HG03095 (cell line): ENCODE results near the gene CFAP69.

Experiments used
- ATAC-seq: cut with Tn5 transposase; IDR thresholded peaks from one replicate; pipeline ENCODE4 v1.9.1; 2021; ENCODE audit warnings: moderate library complexity; ENCODE audit not compliant: unreplicated experiment

CFAP69 gene

DNA sequence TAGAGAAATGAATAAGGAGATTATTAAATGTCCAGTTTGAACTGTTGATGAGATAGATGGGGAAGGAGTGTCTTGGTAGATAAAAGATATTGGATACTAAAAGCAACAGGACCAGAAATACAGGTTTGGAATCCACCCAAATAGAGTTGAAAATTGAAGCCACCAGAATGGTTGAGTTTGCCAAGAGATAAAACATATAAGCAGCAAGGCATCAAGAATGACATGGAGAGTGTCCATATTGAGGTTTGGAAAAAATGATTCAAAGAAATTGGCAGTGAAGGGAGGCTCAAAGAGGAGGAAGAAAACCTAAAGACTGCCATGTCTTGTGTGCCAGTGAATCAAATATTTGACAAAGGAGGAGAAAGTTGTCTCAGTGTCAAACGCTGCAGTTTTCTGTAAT, 24.2 kb downstream of the CFAP69 start:
- no peak for ATAC-seq

DNA sequence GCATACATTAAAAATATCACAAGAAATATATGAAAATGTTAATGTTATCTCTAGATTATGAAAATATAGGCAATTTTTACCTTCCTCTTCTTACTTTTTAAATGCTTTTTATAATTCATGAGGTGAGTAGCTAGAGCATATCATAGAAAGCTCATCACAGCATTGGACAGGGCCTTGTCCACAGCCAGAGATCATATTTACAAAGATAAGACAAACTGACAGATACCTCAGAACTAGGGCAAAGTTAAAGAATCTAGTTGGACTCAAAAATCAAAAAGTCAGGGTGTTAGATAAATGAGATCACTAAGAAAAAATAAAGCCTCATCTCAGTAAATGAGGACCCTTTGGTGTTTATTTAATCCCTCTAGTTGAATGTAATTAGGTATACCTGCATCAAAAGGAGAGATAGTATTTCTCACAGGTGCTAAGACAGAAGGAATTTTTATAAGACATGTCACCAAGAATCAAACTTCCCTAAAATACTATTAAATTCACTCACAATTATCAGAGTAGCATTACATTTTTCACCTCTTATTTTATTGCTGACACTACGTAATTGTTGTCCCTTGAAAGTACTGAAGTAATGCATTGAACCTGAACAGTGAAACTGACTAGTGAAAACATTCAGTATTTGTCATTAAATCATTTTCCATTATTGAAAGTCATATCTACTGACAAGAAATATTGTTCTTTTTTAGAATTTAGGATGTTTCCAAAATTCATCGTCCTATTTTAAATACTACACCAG, 25.6 kb downstream of the CFAP69 start:
- ATAC-seq, result no peak

DNA sequence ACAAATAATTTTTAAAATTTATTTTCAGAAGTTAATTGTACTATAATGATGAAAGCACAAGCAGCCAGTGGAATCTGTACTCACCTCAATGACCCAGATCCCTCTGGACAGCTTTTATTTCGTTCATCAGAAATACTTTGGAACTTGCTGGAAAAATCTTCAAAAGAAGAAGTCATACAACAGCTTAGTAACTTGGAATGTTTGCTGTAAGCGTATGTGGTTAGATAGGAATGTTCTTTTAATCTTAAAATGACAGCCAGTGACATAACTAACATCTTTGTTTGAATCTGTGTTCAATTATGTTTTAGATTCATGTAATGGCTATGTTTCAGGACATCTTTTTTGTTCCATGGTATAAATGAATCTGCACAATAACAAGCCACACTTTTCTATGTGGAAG, 26.8 kb downstream of the CFAP69 start:
- ATAC-seq, result no peak

DNA sequence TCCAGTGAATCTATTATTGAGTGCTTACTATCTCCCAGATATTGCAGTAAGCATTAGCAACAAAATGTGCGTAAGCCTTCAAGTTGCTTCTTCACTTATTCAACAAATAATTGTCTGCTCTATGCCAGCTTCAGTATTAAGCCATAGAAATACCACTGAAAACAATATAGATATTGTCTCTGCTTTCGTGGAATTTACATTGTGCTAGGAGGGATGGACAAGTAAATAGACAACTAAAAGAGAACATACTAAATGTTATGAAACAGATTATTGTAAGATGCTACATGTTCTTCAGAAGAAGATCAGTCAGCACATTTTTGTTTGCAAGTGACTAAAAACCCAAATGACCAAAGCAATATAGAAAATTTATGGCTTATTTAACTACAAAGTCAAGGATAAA, 27.3 kb downstream of the CFAP69 start:
- ATAC-seq, result no peak

DNA sequence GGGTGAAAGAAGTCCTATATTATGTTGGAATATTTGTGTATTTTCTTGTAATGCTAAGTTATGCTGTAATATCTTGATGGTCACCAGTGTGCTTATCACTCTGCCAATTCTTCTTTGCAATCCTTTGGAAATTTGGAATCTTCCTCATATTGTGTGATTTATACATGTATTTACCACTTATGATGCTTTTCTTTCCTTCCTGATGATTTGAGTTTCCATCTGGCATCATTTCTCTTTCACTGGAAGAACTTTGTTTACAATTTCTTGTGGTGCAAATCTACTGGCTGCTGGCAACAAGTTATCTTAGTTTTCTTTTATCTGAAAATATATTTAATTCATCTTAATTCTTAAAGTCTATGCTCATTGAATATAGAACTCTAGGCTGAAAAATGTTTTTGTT, 29.2 kb downstream of the CFAP69 start:
- ATAC-seq, result no peak

DNA sequence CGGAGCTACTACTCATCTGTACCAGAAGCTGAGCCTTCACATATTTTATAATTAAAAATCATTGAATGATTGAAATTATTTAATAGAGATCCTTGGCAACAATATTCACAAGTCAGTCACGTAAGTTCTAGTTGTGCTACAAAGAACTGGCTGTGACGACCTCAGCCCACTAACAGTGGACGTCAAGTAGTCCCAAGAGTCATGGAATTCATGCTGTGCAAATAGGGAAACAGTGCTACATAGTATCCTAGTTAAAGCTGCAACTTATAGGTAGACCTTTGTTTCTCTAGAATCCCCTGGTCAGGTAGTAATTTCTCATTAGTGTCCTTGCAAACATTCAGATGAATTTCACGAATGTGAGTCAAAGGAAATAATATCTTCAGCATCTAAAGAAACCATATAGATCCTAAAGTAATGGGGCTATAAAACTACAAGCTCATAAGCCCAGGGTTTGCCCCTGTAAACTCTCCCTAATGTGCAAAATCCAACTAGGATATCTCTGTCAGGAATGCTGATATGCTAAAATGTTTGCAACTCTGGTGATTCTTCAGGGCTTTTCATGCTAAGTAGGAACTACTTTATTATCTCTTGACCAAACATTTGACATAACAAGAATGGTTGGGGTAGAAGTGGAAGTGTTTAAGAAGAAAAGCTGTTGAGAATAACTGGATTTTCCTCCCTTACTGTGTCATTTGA, 31.2 kb downstream of the CFAP69 start:
- no peak for ATAC-seq

DNA sequence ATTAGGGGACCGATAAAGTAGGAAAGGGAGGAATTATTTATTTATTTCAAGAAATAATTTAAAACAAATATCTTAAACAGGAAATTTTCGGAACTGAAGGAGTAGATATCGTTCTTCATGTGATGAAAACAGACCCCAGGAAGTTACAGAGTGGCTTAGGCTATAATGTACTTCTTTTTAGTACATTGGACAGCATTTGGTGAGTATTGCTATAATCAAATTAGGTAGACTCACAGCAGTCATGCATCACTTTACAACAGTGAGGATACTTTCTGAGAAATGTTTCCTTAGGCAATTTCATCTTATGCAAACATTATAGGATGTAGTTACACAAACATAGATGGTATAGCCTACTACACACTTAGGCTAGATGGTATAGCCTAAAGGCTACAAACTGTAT, 43.2 kb downstream of the CFAP69 start:
- no peak for ATAC-seq

DNA sequence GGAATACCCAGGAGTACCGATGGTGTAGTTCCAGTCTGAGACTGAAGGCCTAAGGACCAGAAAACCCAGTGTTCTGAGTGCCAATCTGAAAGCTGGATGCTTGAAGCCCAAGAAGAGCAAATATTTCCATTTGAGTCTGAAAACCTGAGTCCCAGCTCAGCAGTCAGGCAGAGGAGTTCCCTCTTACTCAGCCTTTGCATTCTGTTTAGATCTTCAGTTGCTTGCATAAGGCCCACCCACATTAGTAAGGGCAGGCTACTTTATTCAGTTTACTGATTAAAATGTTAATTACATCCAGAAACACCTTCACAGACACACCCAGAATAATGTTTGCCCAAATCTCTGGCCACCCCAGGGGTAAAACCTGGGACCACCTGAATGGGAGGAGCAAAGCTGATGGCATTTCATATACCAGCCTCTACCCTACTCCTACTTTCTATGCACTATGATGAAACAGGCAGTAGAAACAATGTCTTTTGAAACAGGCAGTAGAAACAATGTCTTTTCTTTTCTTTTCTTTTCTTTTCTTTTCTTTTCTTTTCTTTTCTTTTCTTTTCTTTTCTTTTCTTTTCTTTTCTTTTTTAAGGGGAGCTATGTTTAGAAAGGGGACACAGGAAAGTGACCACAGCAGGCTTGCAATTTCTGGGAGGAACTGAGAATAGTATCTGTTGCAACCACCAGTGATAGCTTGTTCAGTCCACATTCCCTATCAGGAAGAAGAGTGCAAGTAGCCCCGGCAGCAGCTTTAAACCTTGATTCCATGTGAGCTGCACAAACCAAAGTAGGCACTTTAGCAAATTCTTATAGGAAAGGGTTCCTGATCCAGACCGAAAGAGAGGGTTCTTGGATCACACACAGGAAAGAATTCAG, 45.5 kb downstream of the CFAP69 start:
- ATAC-seq, result no peak

DNA sequence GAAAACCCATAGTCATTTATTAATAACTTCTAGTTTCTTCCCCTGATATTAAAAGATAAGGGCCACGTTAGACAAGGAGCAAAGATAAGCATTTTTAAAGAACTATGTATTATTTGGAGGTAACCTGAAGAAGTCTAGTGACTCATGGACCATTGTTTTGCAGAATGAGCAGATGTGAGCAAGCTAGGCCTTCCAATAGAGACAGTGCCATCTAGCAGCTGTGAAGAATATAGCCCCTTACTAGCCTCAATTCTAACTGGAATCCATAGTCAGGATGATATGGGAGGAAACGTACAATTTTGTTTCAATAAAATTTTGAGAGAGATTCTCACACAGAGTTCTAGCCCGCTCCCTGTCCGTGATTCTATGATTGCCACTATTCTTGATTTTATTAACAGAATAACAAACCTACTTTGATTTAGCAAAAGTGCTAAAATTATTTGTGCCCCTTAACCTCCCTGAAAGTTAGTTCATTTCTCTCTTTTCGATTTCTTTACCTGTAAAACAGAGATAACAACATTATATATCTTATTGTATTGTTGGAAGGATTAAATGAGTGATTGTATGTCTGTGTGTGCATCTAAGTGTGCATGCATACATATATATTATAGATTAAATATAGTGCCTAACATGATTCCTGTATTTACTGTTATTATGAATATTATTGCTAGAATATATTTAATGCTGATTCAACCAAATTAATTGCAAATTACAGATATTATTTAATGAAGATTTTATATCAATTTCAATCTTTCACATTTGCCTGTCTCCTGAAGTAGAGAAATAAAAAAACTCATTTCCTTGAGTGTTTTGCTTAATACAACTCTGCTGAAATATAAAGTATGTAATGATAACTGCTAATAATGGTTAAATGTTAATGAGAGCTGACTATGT, 53.4 kb downstream of the CFAP69 start:
- peak; percentile 68 for ATAC-seq

DNA sequence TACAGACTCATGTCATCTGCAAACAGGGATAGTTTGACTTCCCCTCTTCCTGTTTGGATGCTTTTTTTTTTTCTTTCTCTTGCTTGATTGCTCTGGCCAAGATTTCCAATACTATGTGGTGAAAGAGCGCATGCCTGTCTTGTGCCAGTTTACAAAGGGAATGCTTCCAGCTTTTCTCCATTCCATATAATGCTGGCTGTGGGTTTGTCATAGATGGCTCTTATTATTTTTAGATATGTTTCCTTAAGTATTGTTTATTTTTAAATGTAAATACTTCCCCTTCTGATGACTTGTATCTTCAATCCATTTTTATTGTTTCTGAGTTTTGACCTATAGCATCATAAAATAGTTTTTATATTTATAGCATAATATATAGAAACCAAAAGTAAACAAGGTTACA, 58.3 kb downstream of the CFAP69 start:
- ATAC-seq, result no peak

DNA sequence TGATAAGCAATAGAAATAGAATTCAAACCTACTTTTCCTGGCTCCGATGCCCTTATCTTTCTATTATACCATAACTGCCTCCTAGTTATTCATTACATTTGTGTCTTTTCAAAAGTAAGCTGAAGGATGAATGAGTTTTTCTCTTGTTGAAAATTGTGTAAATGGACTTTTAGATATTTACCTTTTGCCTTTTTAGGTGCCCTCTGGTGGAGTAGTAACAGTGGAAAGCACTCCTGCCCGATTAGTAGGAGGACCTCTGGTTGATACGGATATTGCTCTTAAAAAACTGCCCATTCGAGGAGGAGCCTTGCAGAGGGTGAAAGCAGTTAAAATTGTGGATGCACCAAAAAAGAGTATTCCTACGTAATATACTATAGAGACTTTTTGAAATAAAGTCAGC, 64.9 kb downstream of the CFAP69 start:
- no peak for ATAC-seq

DNA sequence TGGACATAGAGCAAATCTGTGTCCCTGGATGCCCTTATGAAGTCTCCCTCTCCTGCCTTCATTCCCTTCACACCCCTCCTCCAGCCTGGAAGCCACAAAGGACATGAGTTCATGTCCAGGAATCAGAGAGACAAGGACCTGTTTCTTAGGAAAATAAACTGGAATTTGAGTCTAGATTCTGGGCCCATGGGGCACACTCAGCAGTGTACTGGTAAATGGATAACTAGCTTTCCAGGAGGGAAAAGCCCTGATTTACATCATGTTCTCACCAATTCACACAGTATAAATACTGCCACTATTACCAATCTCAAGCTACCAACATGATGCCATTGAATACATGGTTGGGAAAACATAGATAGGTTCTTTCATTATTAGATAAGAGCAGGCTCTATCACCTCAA, 66.2 kb downstream of the CFAP69 start:
- ATAC-seq, result no peak

DNA sequence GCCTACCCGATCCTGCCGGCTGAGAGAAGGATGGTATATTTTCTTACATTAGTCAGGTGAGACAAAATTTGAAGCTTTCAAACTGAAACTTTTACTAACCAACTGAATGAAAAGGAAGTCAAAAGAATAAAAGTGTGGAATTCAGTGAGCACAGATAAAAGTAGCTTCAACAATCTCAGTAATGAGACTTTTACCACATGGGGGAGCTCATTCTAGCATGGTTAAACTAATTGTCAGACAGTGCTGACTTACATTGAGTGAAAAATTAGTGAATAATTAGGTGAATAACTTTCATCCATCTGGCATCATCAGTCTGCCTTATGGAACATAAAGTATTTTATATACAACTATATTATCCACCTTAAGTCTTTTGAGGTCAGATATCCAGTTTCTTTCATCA, 67.8 kb downstream of the CFAP69 start:
- ATAC-seq, result no peak

DNA sequence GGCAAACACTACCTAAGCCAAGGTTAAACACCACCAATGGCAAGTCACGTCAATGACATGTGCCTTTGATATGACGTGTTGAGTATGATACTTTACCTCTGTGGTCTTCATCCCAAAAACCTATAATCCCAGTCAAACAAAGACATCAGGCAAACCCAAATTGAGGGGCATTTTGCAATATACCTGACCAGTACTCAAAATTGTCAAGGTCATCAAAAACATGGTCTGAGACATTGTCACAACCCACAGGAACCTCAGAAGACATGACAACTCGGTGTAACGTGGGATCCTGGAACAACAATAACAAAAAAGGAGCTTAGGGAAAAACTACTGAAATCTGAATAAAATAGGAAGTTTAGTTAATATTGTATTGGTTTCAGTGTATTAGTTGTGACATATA, 68.9 kb downstream of the CFAP69 start:
- ATAC-seq, result no peak

DNA sequence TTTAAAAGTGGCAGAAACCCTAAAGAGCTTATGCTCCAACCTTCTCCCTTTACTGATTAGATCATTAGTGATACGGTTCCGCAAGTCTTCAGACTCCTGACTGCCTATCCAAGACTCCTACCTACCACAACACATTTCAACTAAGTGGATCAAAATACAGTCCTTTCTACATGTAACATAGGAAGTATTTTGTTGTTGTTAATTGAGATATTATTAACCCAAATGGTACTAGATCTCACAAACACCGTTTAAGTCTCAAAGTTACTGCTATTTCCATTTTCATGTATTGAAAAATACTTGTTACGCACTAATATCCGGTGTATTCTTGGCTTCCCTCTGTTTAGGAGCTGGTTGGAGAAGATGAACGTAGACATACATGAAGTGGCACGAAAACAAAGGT, 75.0 kb downstream of the CFAP69 start:
- no peak for ATAC-seq

DNA sequence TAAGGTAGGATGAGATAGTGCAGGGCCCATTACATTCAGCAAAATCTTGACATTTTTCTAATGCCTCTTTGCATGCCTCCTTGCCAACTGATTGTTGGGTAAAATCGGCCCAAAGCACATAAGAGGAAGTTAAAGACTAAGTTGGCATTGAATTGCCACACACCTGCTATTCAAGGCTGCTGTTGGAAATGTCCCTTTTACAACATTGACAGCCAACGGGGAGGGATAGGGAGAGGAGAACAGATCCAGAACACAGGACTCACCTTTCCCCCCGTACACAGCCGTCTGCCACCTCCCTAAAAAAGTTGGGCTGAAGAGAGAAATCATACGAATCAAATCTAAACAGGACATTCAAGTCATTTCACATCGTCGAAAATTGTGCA, 75.4 kb downstream of the CFAP69 start:
- ATAC-seq, result no peak

DNA sequence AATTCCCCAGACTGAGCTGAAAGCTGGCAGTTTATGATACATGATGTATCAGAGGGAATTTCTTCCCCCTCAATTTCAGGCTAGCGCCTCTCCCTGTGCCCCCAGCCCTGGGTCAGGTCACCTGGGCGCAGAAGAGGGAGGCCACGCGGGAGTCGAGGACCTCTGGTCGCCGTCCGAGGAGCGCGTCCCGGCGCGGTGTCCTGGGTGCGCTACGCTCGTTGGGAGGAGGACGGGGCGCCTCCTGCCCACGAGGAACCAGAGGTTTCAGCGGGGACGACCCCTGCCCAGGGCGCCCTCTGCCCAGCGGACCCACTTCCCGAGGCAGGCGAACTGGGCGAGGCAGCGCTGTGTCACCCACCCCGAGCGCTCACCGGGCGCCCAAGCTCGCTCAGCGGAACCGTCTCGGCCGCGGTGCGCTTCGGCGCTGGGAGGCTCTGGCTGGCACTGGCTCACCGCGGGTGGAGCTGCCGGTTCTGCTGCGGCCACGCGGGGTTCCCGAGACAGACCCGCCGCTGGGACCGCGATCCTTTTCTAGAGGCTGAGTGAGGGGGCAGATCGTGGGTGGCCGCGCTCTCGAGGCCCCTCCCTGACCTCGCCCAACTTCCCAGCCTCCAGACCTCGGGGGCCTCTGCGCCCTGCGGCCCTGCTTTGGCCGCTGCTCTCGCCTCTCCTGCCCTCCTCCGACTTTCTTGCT, 76.0 kb downstream of the CFAP69 start, which contains the start of gene FAM237B:
TSS of gene FAM237B (minus strand) at position 504 of the 694 bp plus-strand sequence. CDS start 1,556 bp downstream, outside the sequence.
- no peak for ATAC-seq

DNA sequence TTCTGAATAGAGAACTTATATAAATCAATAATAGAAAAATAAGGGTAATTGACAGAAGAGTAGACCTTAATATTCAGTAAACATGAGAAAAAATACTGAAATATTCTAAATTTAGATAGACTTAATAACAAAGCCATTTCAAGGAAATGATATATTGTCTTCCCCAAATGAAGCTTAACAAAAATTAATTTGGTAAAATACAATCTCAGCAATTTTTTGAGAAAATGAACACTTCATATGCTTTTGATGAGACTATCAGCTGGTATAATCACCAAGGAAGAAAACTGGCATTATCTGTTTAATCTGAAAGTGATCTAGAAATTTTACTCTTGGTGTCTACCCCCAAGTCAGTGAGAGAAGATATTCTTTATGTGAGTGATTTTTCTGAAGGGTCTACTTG, 77.9 kb downstream of the CFAP69 start:
- ATAC-seq, result no peak

DNA sequence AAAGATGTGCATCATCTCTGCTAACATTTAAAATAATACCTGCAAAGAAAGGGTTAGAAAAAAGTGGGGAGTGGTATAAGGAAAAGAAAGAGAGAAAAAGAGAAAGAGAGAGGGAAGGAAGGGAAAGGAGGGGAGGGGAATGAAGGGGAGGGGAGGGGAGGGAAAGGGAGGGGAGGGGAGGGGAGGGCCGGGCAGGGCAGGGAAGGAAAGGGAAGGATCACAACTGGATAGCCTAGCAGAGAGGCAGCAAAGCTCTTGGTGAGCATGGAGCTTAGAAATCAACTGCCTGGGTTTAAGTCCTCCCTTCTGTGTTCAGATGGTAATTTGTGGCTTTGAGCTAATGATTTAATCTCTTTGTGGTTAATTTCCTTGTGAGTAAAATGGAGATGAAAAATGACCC, 81.5 kb downstream of the CFAP69 start:
- ATAC-seq, result no peak

DNA sequence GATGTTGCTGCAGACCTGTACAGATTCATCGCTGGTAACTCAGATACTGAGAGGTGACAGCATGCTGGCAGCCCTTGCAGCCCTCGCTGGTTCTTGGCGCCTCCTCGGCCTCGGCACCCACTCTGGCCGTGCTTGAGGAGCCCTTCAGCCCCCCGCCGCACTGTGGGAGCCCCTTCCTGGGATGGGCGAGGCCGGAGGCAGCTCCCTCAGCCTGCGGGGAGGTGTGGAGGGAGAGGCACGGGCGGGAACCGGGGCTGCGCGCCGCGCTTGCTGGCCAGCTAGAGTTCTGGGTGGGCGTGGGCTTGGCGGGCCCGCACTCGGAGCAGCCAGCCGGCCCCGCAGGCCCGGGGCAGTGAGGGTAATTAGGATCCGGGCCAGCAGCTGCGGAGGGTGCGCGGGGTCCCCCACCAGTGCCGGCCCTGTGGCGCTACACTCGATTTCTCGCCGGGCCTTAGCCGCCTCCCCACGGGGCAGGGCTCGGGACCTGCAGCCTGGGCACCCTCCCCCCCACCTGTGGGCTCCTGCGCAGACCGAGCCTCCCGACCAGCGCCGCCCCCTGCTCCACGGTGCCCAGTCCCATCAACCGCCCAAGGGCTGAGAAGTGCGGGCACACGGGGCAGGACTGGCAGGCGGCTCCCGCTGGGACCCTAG, 89.3 kb downstream of the CFAP69 start:
- no peak for ATAC-seq
